HG03571 (cell line): ENCODE measurements around the gene SERPINE2.
"Not testable (repeated sequence)": the region's sequence is repeated elsewhere in the genome, so short reads cannot be mapped to it uniquely, and the experiment has no call there.

ENCODE experiments used
- ATAC-seq: cut with Tn5 transposase; IDR thresholded peaks from one replicate; pipeline ENCODE4 v1.9.1; 2021; ENCODE audit not compliant: unreplicated experiment

SERPINE2 gene

GRCh38 chr2:223944703-223945531, 94.2 kb downstream of the SERPINE2 start, which contains the start of gene WDFY1:
Gene WDFY1, minus strand, starts transcription at chr2:223945335. Its CDS starts 51 bp downstream, at chr2:223945284.
- ATAC-seq = peak; percentile 85

- peak; percentile 15 for ATAC-seq
Measured at GRCh38 chr2:223944166-223944702, 94.9 kb downstream of the SERPINE2 start.

GRCh38 chr2:223943561-223944008, 95.5 kb downstream of the SERPINE2 start:
- ATAC-seq = no peak

- no peak for ATAC-seq
Measured at GRCh38 chr2:223943135-223943534, 96.0 kb downstream of the SERPINE2 start.

- peak; percentile 30 for ATAC-seq
Measured at GRCh38 chr2:223941579-223942277, 97.4 kb downstream of the SERPINE2 start.

GRCh38 chr2:223939438-223939837, 99.6 kb downstream of the SERPINE2 start:
- not testable (repeated sequence) for ATAC-seq

GRCh38 chr2:223937535-223937934, 101.6 kb downstream of the SERPINE2 start:
- ATAC-seq = no peak

- no peak for ATAC-seq
Measured at GRCh38 chr2:223936862-223937326, 102.2 kb downstream of the SERPINE2 start.

GRCh38 chr2:223935459-223936125, 103.5 kb downstream of the SERPINE2 start:
- no peak for ATAC-seq

GRCh38 chr2:223934870-223935269, 104.2 kb downstream of the SERPINE2 start:
- ATAC-seq = no peak

GRCh38 chr2:223932816-223933800, 106.0 kb downstream of the SERPINE2 start:
- no peak for ATAC-seq

- ATAC-seq = no peak
Measured at GRCh38 chr2:223930103-223930976, 108.7 kb downstream of the SERPINE2 start.

- ATAC-seq = no peak
Measured at GRCh38 chr2:223929571-223930102, 109.4 kb downstream of the SERPINE2 start.

- no peak for ATAC-seq
Measured at GRCh38 chr2:223928113-223929006, 110.7 kb downstream of the SERPINE2 start.

GRCh38 chr2:223925106-223925505, 114.0 kb downstream of the SERPINE2 start:
- no peak for ATAC-seq
